GM21619 (cell line): ENCODE results near the gene TCHHL1.
A peak's percentile ranks its signal among the peaks of the same experiment; 100 is the strongest.
"Not testable (repeated sequence)": the region's sequence is repeated elsewhere in the genome, so short reads cannot be mapped to it uniquely, and the experiment has no call there.

Experiments used
- ATAC-seq: cut with Tn5 transposase; IDR thresholded peaks from one replicate; pipeline ENCODE4 v1.9.1; 2021; ENCODE audit not compliant: unreplicated experiment

The TCHHL1 gene

GRCh38 chr1:152096931-152097330 lies 8.1 kb upstream of the TCHHL1 start:
- no peak for ATAC-seq

- ATAC-seq: no peak
Observed at GRCh38 chr1:152086760-152087159, 2.1 kb downstream of the TCHHL1 start.

GRCh38 chr1:152084853-152085252 lies 4.0 kb downstream of the TCHHL1 start:
- no peak for ATAC-seq

GRCh38 chr1:152081026-152081425 lies 7.8 kb downstream of the TCHHL1 start:
- not testable (repeated sequence) for ATAC-seq

- ATAC-seq: not testable (repeated sequence)
Observed at GRCh38 chr1:152080494-152080893, 8.4 kb downstream of the TCHHL1 start.

- no peak for ATAC-seq
Observed at GRCh38 chr1:152078831-152079441, 9.9 kb downstream of the TCHHL1 start.

- ATAC-seq: no peak
Observed at GRCh38 chr1:152072311-152072710, 16.6 kb downstream of the TCHHL1 start.

GRCh38 chr1:152071123-152071522 lies 17.7 kb downstream of the TCHHL1 start:
- no peak for ATAC-seq

- ATAC-seq: no peak
Observed at GRCh38 chr1:152067929-152068328, 20.9 kb downstream of the TCHHL1 start.

- ATAC-seq: no peak
Observed at GRCh38 chr1:152067150-152067549, 21.7 kb downstream of the TCHHL1 start.

GRCh38 chr1:152061952-152062351 lies 26.9 kb downstream of the TCHHL1 start:
- no peak for ATAC-seq

GRCh38 chr1:152053375-152053774 lies 35.5 kb downstream of the TCHHL1 start:
- ATAC-seq: no peak

- ATAC-seq: no peak
Observed at GRCh38 chr1:152052606-152053005, 36.3 kb downstream of the TCHHL1 start.

- no peak for ATAC-seq
Observed at GRCh38 chr1:152050886-152051675, 37.8 kb downstream of the TCHHL1 start.

GRCh38 chr1:152049291-152050083 lies 39.4 kb downstream of the TCHHL1 start:
- ATAC-seq: no peak

GRCh38 chr1:152048416-152049009 lies 40.4 kb downstream of the TCHHL1 start:
- ATAC-seq: peak; percentile 5

- ATAC-seq: peak; percentile 96
Observed at GRCh38 chr1:152047730-152048415, 41.0 kb downstream of the TCHHL1 start.

GRCh38 chr1:152047413-152047729 lies 41.5 kb downstream of the TCHHL1 start:
- no peak for ATAC-seq

GRCh38 chr1:152044386-152044785 lies 44.5 kb downstream of the TCHHL1 start:
- ATAC-seq: no peak

GRCh38 chr1:152043870-152044269 lies 45.0 kb downstream of the TCHHL1 start:
- ATAC-seq: no peak

GRCh38 chr1:152042030-152042429 lies 46.8 kb downstream of the TCHHL1 start:
- ATAC-seq: no peak
